ENCODE measurements around the gene PLA2G12B. TPM values are rescaled to one million over a fixed set of nuclear protein-coding genes. Genes with fewer than 3 reads are reported as not detected.

PLA2G12B gene
- total RNA-seq (2021; fragmentation: NEBNext Ultra II Directional; extraction: Animal tissue kit (Norgen Biotek cat#: 25700)) (not detected in 2 replicates), polyA plus RNA-seq (2011; rRNA removed) (not detected in 2 replicates), polyA minus RNA-seq (2011; rRNA and poly(A)+ RNA removed) (0.15 TPM in 1 of 2 replicates, not detected in the other)
- not detected for polyA plus RNA-seq (2011; cell fraction: cytosol; rRNA removed)
- not detected for polyA plus RNA-seq (2011; cell fraction: nucleus; rRNA removed)
- polyA plus RNA-seq (2012, experiment 1 of 2), result not detected in 4 replicates
- not detected for polyA plus RNA-seq (2012, experiment 2 of 2)
- polyA plus RNA-seq (2013, experiment 1 of 2), result not detected
- polyA plus RNA-seq (2013, experiment 2 of 2), result not detected
- polyA minus RNA-seq (2011; cell fraction: cytosol; rRNA and poly(A)+ RNA removed), result not detected
- not detected for polyA minus RNA-seq (2011; cell fraction: nucleus; rRNA and poly(A)+ RNA removed)
- long read RNA-seq, experiment 1, result 0 reads
- long read RNA-seq, experiment 2, result 0 reads

- H3K9me3 ChIP-seq (ENCODE audit: insufficient read depth in 2 of 2, low read depth in 1 of 2, low read length in 1 of 2), result no peaks in the 10 kb centered on the region
- H2AFZ ChIP-seq (ENCODE audit: low read length), result peak within 1 kb of the TSS; percentile 96
- H3K56ac ChIP-seq (replicated peaks; ENCODE audit: insufficient read length, low read depth, low read length), result no peak within 1 kb of the TSS
- H3K27ac ChIP-seq (ENCODE audit: low read depth, low read length), result no peak within 1 kb of the TSS
- no peaks in the 10 kb centered on the region for H3K36me3 ChIP-seq (ENCODE audit: control insufficient read depth in 2 of 4, insufficient read depth in 4 of 4, low read length in 3 of 4)
- H3K79me2 ChIP-seq (ENCODE audit: control insufficient read depth in 1 of 2, insufficient read depth in 2 of 2, low read length in 2 of 2), result no peaks in the 10 kb centered on the region
- no peak for DNase-seq (ENCODE audit: low read depth in 1 of 2, low spot score in 2 of 2)
- peak within 1 kb of the TSS; percentile 69; the same call in 1 of the 2 replicates for H4K8ac ChIP-seq (ENCODE audit: extremely low read depth, insufficient read depth, low read length)
- no peak within 1 kb of the TSS for H3K23ac ChIP-seq (ENCODE audit: insufficient read length)
- peak within 1 kb of the TSS; percentile 16 for H4K5ac ChIP-seq (ENCODE audit: insufficient read length, low read depth, low read length)
- H2BK15ac ChIP-seq (ENCODE audit: low read length), result no peak within 1 kb of the TSS; the same call in 1 of the 2 replicates
- POLR2A ChIA-PET (ENCODE audit: partially characterized antibody), result interaction anchor here (0.9 to 2.1 kb wide), 3 partner anchors 13 to 22 kb away, joined by 3 to 6 read pairs (median 3); no protein-coding TSS in a partner anchor
- H2BK5ac ChIP-seq (ENCODE audit: low read depth, low read length), result peak within 1 kb of the TSS; percentile 5; the same call in 1 of the 2 replicates
- H3K14ac ChIP-seq (ENCODE audit: insufficient read length), result no peak within 1 kb of the TSS
- no peaks in the 10 kb centered on the region for H3K27me3 ChIP-seq (replicated peaks in 1 of 4; ENCODE audit: control insufficient read depth in 3 of 4, extremely low read depth in 1 of 4, insufficient read depth in 3 of 4, low read length in 3 of 4)
- H3K79me1 ChIP-seq (ENCODE audit: low read depth, low read length), result no peaks in the 10 kb centered on the region
- WGBS, 2 experiments (ENCODE audit: extremely low coverage in 1 of 2, insufficient coverage in 1 of 2, insufficient read length in 1 of 2, insufficient replicate concordance in 2 of 2, low coverage in 1 of 2, low lambda C conversion rate in 2 of 2, missing lambda C conversion rate in 1 of 2), result 88% methylated on average over 12 of the region's 12 CpGs; no CpG with 5 or more reads in 1 of the 2 experiments
- no peak within 1 kb of the TSS for H2BK120ac ChIP-seq (replicated peaks; ENCODE audit: low read depth, low read length)
- no peak within 1 kb of the TSS for H3K4ac ChIP-seq (replicated peaks; ENCODE audit: insufficient read length, low read depth, low read length)
- peak within 1 kb of the TSS; percentile 11 to 42; a peak in 3 of 4 replicates for H3K4me2 ChIP-seq (ENCODE audit: insufficient read depth in 1 of 2, low read depth in 2 of 2, low read length in 2 of 2)
- H4K20me1 ChIP-seq (replicated peaks in 1 of 2; ENCODE audit: control insufficient read depth in 1 of 2, insufficient read depth in 2 of 2, low read length in 2 of 2), result no peaks in the 10 kb centered on the region
- no peak within 1 kb of the TSS for H3K4me3 ChIP-seq (ENCODE audit: extremely low read depth in 1 of 4, insufficient read depth in 2 of 4, low read depth in 3 of 4, low read length in 4 of 4)
- no peak within 1 kb of the TSS for H2BK12ac ChIP-seq (ENCODE audit: low read depth, low read length)
- no peaks in the 10 kb centered on the region for H3K23me2 ChIP-seq (ENCODE audit: low read depth, low read length)
- H4K91ac ChIP-seq (replicated peaks; ENCODE audit: insufficient read length, low read length), result no peak within 1 kb of the TSS
- peaks cover 8 to 18% (median 11%) of the 10 kb centered on the region in 4 experiments; a peak in 5 of 7 replicates for H3K4me1 ChIP-seq (replicated peaks in 1 of 4; ENCODE audit: control insufficient read depth in 3 of 4, insufficient read depth in 4 of 4, low read length in 3 of 4)
- no peak within 1 kb of the TSS for H2BK20ac ChIP-seq (ENCODE audit: low read length)
- H3K18ac ChIP-seq (ENCODE audit: extremely low read depth, low read length), result peak within 1 kb of the TSS; percentile 10; the same call in 1 of the 2 replicates
- no peak for FAIRE-seq
- CTCF ChIA-PET (ENCODE audit: partially characterized antibody), result interaction anchor here (0.6 to 1.9 kb wide), 9 partner anchors 10 to 271 kb away, joined by 3 to 6 read pairs (median 4); no protein-coding TSS in a partner anchor
- no peak within 1 kb of the TSS for H2AK5ac ChIP-seq (ENCODE audit: low read depth, low read length)
- no peak within 1 kb of the TSS for H3K9ac ChIP-seq (replicated peaks in 1 of 4; ENCODE audit: extremely low read depth in 1 of 4, low read depth in 3 of 4, low read length in 3 of 4)
- TF ChIP-seq ZNF274 (IDR thresholded peaks at IDR 0.05; ENCODE audit: borderline replicate concordance, extremely low read depth, low read length), result no peak
- TF ChIP-seq POLR2AphosphoS5 (IDR thresholded peaks at IDR 0.05; ENCODE audit: low read depth, low read length), result no peak
- no peak for TF ChIP-seq NRF1 (IDR thresholded peaks at IDR 0.05; ENCODE audit: low read depth, low read length)
- TF ChIP-seq SIRT6 (IDR thresholded peaks at IDR 0.05; ENCODE audit: low read length), result no peak
- TF ChIP-seq EZH2 (IDR thresholded peaks at IDR 0.05; ENCODE audit: low read depth, low read length, severe bottlenecking), result no peak
- TF ChIP-seq CBX5 (IDR thresholded peaks at IDR 0.05; ENCODE audit: low read depth, low read length), result no peak
- TF ChIP-seq MAFK (IDR thresholded peaks at IDR 0.05; ENCODE audit: low read depth, low read length), result no peak
- TF ChIP-seq RXRA (IDR thresholded peaks at IDR 0.05; ENCODE audit: insufficient read depth, low read depth, low read length), result no peak
- no peak for TF ChIP-seq YY1 (IDR thresholded peaks at IDR 0.05; ENCODE audit: low read depth, low read length)
- no peak for TF ChIP-seq HDAC6 (IDR thresholded peaks at IDR 0.05; ENCODE audit: low read depth, low read length)
Measured at GRCh38 chr10:72954596-72955554, at the start of gene PLA2G12B. Gene PLA2G12B, minus strand, starts transcription at chr10:72954806. Its CDS starts 121 bp downstream, at chr10:72954685.

All from H1 (cell line).